GM23338 (cell line): ENCODE results near the gene ZBTB7C. TPM values are rescaled to one million over a fixed set of nuclear protein-coding genes. Genes with fewer than 3 reads are reported as not detected.

Source experiments
- ATAC-seq: fragments of 200-7000 bp; cut with Tn5 transposase; 3 replicates; pipeline ENCODE4 v1.9.1; 2020
- DNase-seq: peaks from one replicate; pipeline ENCODE4 v3.0.0-alpha.2; 2015; ENCODE audit warnings: low spot score
- H2AFZ ChIP-seq: fragments of 200-600 bp; sonication (generic); 2 replicates; pipeline ENCODE4 v1.8.0; 2016; ENCODE audit warnings: antibody characterized with exemption, mild to moderate bottlenecking, moderate library complexity
- H3F3A ChIP-seq: fragments of 200-600 bp; sonication (generic); replicated peaks from 2 replicates; pipeline ENCODE4 v1.8.0; 2017; ENCODE audit warnings: antibody characterized with exemption, mixed run types, low read depth
- H3K27ac ChIP-seq: fragments of 200-600 bp; sonication (generic); 2 replicates; pipeline ENCODE4 v1.6.1; 2016; ENCODE audit warnings: low read depth
- H3K27me3 ChIP-seq: fragments of 200-600 bp; sonication (generic); 2 replicates; pipeline ENCODE4 v1.8.0; 2016; ENCODE audit warnings: mild to moderate bottlenecking, mixed run types, moderate library complexity; ENCODE audit not compliant: insufficient read depth
- H3K36me3 ChIP-seq: fragments of 200-600 bp; sonication (generic); 2 replicates; pipeline ENCODE4 v1.8.0; 2016; ENCODE audit warnings: mild to moderate bottlenecking; ENCODE audit not compliant: insufficient read depth
- H3K4me1 ChIP-seq: fragments of 200-600 bp; sonication (generic); 2 replicates; pipeline ENCODE4 v1.8.0; 2016; ENCODE audit warnings: mild to moderate bottlenecking, moderate library complexity; ENCODE audit not compliant: insufficient read depth
- H3K4me2 ChIP-seq: fragments of 200-600 bp; sonication (generic); 2 replicates; pipeline ENCODE4 v1.7.1; 2017; ENCODE audit warnings: mixed run types
- H3K4me3 ChIP-seq: fragments of 200-600 bp; sonication (generic); 2 replicates; pipeline ENCODE4 v1.6.1; 2016; ENCODE audit warnings: mixed run types
- H3K79me2 ChIP-seq: fragments of 200-600 bp; sonication (generic); replicated peaks from 2 replicates; pipeline ENCODE4 v1.8.0; 2017; ENCODE audit warnings: mild to moderate bottlenecking; ENCODE audit not compliant: insufficient read depth
- H3K9me2 ChIP-seq: fragments of 200-600 bp; sonication (generic); 2 replicates; pipeline ENCODE4 v1.8.0; 2017; ENCODE audit not compliant: insufficient read depth
- H4K20me1 ChIP-seq: fragments of 200-600 bp; sonication (generic); replicated peaks from 2 replicates; pipeline ENCODE4 v1.8.0; 2017; ENCODE audit warnings: mild to moderate bottlenecking; ENCODE audit not compliant: insufficient read depth
- H3K27ac Mint-ChIP-seq: 2 replicates; pipeline ENCODE4 v1.8.0; 2020; ENCODE audit warnings: inconsistent platforms, mild to moderate bottlenecking, moderate library complexity, mixed read lengths
- H3K27me3 Mint-ChIP-seq: 3 replicates; pipeline ENCODE4 v1.8.0; 2022; ENCODE audit warnings: low read depth, mild to moderate bottlenecking, moderate library complexity, mixed read lengths, inconsistent platforms; ENCODE audit not compliant: insufficient read depth, poor library complexity
- H3K36me3 Mint-ChIP-seq: 3 replicates; pipeline ENCODE4 v1.8.0; 2021; ENCODE audit warnings: low read depth, mild to moderate bottlenecking, inconsistent platforms, moderate library complexity, mixed read lengths
- H3K4me1 Mint-ChIP-seq: 3 replicates; pipeline ENCODE4 v1.8.0; 2020; ENCODE audit warnings: mild to moderate bottlenecking, inconsistent platforms, mixed read lengths
- H3K4me3 Mint-ChIP-seq: 3 replicates; pipeline ENCODE4 v1.8.0; 2021; ENCODE audit warnings: moderate library complexity, mild to moderate bottlenecking, inconsistent platforms, mixed read lengths
- H3K9me3 Mint-ChIP-seq: 3 replicates; pipeline ENCODE4 v1.8.0; 2020; ENCODE audit warnings: moderate library complexity, mild to moderate bottlenecking, inconsistent platforms, mixed read lengths
- CTCF ChIP-seq, 2 experiments: fragments of 200-600 bp in 1 of 2; sonication (generic) in 1 of 2; conservative IDR thresholded peaks; 2 replicates each; pipeline versions ENCODE4 v1.5.1 to v1.6.1; 2016 to 2017; ENCODE audit warnings: antibody characterized with exemption in 2 of 2, low read depth in 2 of 2, mild to moderate bottlenecking in 2 of 2, moderate library complexity in 1 of 2
- EZH2 ChIP-seq: fragments of 200-600 bp; sonication (generic); IDR thresholded peaks from one replicate; pipeline ENCODE4 v1.8.0; 2017; ENCODE audit warnings: antibody characterized with exemption, mild to moderate bottlenecking, low read depth; ENCODE audit not compliant: unreplicated experiment
- JUNB ChIP-seq: IDR thresholded peaks from one replicate; pipeline ENCODE4 v1.6.1; 2016; ENCODE audit warnings: antibody characterized with exemption; ENCODE audit not compliant: unreplicated experiment
- NANOG ChIP-seq: IDR thresholded peaks from 2 replicates; pipeline ENCODE4 v1.6.1; 2016; ENCODE audit warnings: antibody characterized with exemption, borderline replicate concordance
- POLR2AphosphoS5 ChIP-seq: IDR thresholded peaks from 2 replicates; pipeline ENCODE4 v1.6.1; 2016; ENCODE audit warnings: antibody characterized with exemption, low read depth
- REST ChIP-seq: IDR thresholded peaks from one replicate; pipeline ENCODE4 v1.6.1; 2018; ENCODE audit warnings: antibody characterized with exemption; ENCODE audit not compliant: unreplicated experiment
- STAT1 ChIP-seq: IDR thresholded peaks from one replicate; pipeline ENCODE4 v1.6.1; 2016; ENCODE audit warnings: antibody characterized with exemption; ENCODE audit not compliant: unreplicated experiment
- ZNF114 ChIP-seq: fragments of 250-450 bp; sonication (Bioruptor Pico); IDR thresholded peaks from 2 replicates; pipeline ENCODE4 v1.5.0; 2020; ENCODE audit warnings: mild to moderate bottlenecking, moderate library complexity
- ZNF462 ChIP-seq: fragments of 250-450 bp; sonication (Bioruptor Pico); IDR thresholded peaks from 2 replicates; pipeline ENCODE4 v1.5.0; 2020; ENCODE audit warnings: mild to moderate bottlenecking, moderate library complexity
- polyA plus RNA-seq: library from polyadenylated mRNA; unstranded; fragments of >200 nt; fragmentation: Nextera tagmentation; extraction: Ambion mirVana; gene quantifications from 2 replicates; pipeline ENCODE4 v1.2.1, GENCODE V29; 2016
- total RNA-seq: library from RNA; depleted of rRNA; stranded (reverse); fragments of >200 nt; shearing (Covaris generic); gene quantifications from 2 replicates; pipeline ENCODE4 v1.2.3, GENCODE V29; 2014

Gene ZBTB7C
- total and polyA plus RNA-seq, 2 experiments from 2014 or later, result 0.03 to 0.14 TPM

GRCh38 chr18:48132797-48133655, 276.2 kb downstream of the ZBTB7C start (continued):
- no peak for TF ChIP-seq CTCF (conservative IDR thresholded peaks at IDR 0.05; ENCODE audit: low read depth in 2 of 2)
- no peak for TF ChIP-seq EZH2
- no peak for TF ChIP-seq POLR2AphosphoS5
- TF ChIP-seq ZNF114, result no peak
- TF ChIP-seq ZNF462 (CRISPR knock-in tag), result no peak
- TF ChIP-seq STAT1, result no peak

GRCh38 chr18:48131042-48131441, 278.1 kb downstream of the ZBTB7C start:
- Histone ChIP-seq H3K4me3 (no peak overlapping the region), H2AFZ (no peak overlapping the region), H3K4me2 (no peak overlapping the region), H3K27ac (no peak overlapping the region), H3K79me2 (no peaks in the 10 kb centered on the region), H3K4me1 (peaks cover 9% of the 10 kb centered on the region; the same call in 1 of the 2 replicates), H3F3A (no peaks in the 10 kb centered on the region), H4K20me1 (no peaks in the 10 kb centered on the region; the same call in 1 of the 2 replicates), H3K9me2 (no peaks in the 10 kb centered on the region), H3K27me3 (peaks cover 21% of the 10 kb centered on the region), H3K36me3 (no peaks in the 10 kb centered on the region)
- ATAC-seq (no peak), DNase-seq (no peak)
- Mint-ChIP-seq H3K36me3 (no peaks in the 10 kb centered on the region), H3K9me3 (no peaks in the 10 kb centered on the region), H3K4me3 (no peak overlapping the region), H3K27me3 (peaks cover 21% of the 10 kb centered on the region), H3K4me1 (peaks cover 29% of the 10 kb centered on the region), H3K27ac (no peak overlapping the region)
- TF ChIP-seq JUNB (no peak), NANOG (no peak), ZNF114 (no peak), CTCF (conservative IDR thresholded peaks at IDR 0.05; ENCODE audit: low read depth in 2 of 2) (no peak), STAT1 (no peak), REST (no peak), POLR2AphosphoS5 (no peak)
